ENCODE data around the gene AUTS2.
A peak's percentile ranks its signal among the peaks of the same experiment; 100 is the strongest.

AUTS2 gene

DNA sequence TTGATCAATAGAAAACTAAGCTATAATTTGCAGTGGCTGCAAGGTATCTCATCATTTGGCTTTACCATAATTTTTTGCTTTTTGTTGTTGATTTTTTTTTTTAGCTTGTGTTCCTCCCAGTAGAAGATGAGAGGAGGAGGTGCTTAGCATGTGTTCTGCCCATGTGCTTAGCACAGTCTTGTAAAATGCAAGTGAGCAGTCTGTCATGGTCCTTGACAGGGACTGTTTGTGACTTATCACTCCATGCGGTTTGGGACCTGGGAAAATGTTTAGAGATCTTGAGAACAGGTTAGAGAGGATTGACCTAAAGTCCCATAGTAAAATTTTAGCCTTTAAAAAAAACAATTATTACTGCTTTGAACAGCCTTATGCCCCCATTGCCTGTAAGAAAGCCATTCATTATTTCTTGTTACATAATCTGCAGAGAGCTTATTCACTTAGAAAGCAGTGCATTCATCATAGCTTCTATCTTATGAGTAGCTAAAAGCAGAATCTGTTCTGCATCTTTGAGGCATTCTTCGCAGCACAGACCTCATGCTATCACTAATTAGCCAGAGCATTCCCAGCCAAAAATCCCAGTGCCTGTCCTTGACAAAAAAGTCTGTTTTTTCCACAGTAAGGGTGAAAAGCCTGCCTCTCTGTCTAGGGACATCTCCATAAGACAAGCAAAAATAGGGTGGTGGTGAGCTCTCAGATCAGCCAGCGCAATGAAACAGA lies 784.9 kb downstream of the AUTS2 start:
- no peak overlapping the region for H3K4me3 ChIP-seq (ENCODE audit: low read length)
- TF ChIP-seq, protein P1, sequence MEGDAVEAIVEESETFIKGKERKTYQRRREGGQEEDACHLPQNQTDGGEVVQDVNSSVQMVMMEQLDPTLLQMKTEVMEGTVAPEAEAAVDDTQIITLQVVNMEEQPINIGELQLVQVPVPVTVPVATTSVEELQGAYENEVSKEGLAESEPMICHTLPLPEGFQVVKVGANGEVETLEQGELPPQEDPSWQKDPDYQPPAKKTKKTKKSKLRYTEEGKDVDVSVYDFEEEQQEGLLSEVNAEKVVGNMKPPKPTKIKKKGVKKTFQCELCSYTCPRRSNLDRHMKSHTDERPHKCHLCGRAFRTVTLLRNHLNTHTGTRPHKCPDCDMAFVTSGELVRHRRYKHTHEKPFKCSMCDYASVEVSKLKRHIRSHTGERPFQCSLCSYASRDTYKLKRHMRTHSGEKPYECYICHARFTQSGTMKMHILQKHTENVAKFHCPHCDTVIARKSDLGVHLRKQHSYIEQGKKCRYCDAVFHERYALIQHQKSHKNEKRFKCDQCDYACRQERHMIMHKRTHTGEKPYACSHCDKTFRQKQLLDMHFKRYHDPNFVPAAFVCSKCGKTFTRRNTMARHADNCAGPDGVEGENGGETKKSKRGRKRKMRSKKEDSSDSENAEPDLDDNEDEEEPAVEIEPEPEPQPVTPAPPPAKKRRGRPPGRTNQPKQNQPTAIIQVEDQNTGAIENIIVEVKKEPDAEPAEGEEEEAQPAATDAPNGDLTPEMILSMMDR (conservative IDR thresholded peaks at IDR 0.05; ENCODE audit: low read length): no peak
- peak; percentile 41 for DNase-seq (ENCODE audit: low read depth)

DNA sequence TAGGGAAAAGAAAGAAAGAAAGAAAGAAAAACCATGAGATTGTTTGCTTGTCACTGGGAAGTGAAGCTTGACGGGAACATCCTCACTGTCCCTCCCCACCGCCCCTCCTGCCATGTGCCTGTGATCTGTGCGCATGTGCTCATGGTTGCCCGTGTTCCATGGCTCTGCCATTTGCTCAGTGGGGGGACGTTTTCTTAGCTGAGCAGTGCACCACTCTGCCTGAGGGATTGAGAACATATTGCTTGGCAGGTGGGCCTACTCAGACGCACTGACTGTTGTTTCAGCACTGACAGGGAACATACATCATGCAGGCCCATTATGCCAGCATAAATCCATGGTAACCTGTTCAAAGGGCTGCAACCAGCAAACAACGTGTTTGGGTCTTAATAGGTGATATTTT lies 785.7 kb downstream of the AUTS2 start:
- H3K4me3 ChIP-seq (ENCODE audit: low read length): no peak overlapping the region
- TF ChIP-seq, protein P1 (conservative IDR thresholded peaks at IDR 0.05; ENCODE audit: low read length): no peak
- no peak for DNase-seq (ENCODE audit: low read depth)

DNA sequence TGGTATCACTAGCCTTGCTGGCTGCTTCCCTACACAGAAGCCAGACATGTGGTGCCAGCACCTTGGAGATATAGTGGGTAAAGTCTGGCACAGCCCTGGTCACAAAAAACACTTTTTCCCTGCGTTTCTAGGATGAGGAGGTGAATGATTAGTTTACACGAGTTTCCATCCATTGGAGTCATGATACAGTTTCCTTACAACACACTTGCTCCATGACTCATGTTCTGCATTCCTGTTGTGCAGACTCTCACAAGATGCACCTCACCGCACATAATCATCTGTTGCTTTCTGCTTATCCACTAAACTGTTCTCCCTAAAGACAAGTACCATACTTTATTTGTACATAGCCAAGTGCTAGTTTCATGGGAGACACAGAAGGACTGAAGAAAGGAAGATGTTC lies 786.6 kb downstream of the AUTS2 start:
- TF ChIP-seq, protein P1 (conservative IDR thresholded peaks at IDR 0.05; ENCODE audit: low read length): no peak
- no peak overlapping the region for H3K4me3 ChIP-seq (ENCODE audit: low read length)
- DNase-seq (ENCODE audit: low read depth): peak; percentile 88

DNA sequence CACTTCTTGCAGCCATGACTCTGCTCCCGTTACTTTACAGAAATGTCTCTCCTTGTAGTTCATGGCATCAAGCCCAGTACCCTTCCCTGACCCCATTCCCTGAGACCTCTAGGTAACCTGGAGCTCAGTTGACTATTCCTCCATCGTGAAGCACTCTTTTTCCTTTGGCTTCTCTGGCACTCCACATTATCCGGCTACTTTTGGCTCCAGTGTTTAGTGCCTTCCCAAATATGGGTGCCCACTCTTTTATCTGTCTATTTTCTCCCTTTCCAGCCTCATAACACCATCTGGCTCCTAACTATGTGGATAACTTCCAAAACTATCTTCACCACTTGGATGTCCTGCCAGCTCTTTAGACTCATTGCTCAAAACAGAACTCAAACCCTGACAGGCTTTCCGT lies 788.9 kb downstream of the AUTS2 start:
- no peak overlapping the region for H3K4me3 ChIP-seq (ENCODE audit: low read length)

DNA sequence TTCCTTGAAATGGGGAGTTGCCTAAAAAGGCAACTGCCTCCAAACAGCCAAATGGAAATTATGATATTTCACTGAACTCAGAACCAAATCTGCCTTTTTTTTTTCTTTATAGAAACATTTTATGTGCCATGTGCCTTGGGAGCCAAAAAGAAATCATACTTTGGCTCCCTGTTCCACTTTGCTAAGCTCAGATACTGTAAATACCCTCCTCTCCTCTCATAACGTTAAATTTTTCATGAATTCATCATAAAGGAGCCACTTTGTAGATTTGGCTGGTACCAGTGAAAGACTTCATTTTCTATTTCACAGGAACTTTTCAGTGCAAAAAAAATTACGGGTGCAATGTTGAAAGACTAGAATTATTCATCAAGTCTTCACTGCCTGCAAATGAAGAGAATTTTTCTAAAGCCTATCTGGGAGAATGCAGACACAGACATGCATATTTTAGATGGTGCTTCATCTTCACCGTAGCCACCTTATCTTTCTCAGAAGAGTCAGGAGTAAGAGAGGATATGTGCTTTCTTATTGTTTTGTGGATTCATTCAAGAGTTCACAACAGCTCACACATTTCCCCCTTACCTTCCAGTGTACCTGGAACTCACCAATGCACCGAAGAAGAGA lies 791.4 kb downstream of the AUTS2 start:
- H3K4me3 ChIP-seq (ENCODE audit: low read length): no peak overlapping the region
- TF ChIP-seq, protein P1 (conservative IDR thresholded peaks at IDR 0.05; ENCODE audit: low read length): no peak
- no peak for DNase-seq (ENCODE audit: low read depth)

More for the DNA sequence above, 788.9 kb downstream of the AUTS2 start:
- TF ChIP-seq, protein P1 (conservative IDR thresholded peaks at IDR 0.05; ENCODE audit: low read length): no peak
- DNase-seq (ENCODE audit: low read depth): peak; percentile 39

DNA sequence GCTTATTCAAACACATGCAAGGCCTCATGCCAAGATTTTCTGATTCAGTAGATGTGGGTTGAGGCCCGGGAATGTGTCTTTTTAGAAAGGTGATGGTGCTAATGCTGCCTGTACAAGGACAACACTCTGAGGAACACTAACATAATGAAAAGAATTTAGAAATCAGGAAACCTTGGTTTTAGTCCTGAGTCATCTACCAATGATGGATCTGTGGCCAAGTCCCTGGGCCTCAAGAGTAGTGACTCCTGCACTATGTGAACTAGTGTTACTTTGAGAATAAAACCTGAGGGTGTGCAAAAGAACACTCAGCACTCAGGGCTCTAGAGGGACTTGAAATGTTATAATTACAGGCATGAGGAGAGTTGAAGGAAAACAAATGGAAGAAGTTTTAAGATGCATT lies 792.0 kb downstream of the AUTS2 start:
- TF ChIP-seq, protein P1 (conservative IDR thresholded peaks at IDR 0.05; ENCODE audit: low read length): no peak
- H3K4me3 ChIP-seq (ENCODE audit: low read length): no peak overlapping the region
- peak; percentile 42 for DNase-seq (ENCODE audit: low read depth)

Data from AG10803 (cell line).